Esophagus squamous epithelium (tissue), 4 donors: ENCODE data around the gene BMERB1.

ENCODE experiments used
- POLR2A ChIP-seq, 4 donors: fragments of 450-650 bp; IDR thresholded peaks; one replicate each; pipeline ENCODE4 v1.6.1; 2017; ENCODE audit warnings: antibody characterized with exemption in 4 of 4, mild to moderate bottlenecking in 4 of 4, moderate library complexity in 3 of 4
- TF ChIP-seq, protein P1 (sequence below), 6 experiments: fragments of 450-650 bp in 4 of 6; fragments of 200-600 bp in 2 of 6; sonication (generic) in 2 of 6; IDR thresholded peaks; one replicate each; pipeline ENCODE4 v1.5.1; 2016 to 2019; ENCODE audit warnings: antibody characterized with exemption in 6 of 6, mild to moderate bottlenecking in 4 of 6, moderate library complexity in 4 of 6

DNA sequence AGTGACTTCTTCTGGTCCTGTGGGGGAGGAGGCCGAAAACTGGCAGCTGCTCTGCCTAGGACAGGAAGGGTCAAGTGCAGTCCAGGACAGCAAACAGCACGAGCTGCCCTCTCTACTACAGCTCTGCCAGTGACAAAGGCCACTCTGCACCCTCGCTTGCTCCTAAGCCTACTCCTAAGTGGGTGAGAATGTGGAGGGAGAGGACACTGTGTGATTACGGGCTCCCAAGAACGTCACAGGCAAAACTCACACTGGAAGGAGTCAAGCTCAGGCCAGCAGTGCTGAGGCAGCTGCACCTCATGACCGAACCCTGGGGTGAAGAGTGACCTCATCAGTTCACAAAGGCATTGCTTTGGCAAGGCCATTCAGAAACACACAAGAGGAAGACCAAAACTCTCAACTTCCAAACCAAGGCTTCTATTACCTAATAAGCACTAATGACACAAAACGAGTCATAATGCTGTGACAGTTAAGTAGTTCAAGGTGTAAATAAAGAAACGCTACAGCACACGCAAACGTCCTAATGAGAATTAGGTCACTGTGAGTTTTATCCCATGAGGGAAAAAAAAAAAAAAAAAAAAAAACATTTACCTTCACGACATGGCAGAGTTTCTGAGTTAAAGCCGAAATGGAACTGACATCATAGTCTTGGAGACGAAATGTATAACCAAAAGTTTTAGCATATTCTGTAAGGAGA, 173.5 kb downstream of the BMERB1 start:
- TF ChIP-seq, protein P1, sequence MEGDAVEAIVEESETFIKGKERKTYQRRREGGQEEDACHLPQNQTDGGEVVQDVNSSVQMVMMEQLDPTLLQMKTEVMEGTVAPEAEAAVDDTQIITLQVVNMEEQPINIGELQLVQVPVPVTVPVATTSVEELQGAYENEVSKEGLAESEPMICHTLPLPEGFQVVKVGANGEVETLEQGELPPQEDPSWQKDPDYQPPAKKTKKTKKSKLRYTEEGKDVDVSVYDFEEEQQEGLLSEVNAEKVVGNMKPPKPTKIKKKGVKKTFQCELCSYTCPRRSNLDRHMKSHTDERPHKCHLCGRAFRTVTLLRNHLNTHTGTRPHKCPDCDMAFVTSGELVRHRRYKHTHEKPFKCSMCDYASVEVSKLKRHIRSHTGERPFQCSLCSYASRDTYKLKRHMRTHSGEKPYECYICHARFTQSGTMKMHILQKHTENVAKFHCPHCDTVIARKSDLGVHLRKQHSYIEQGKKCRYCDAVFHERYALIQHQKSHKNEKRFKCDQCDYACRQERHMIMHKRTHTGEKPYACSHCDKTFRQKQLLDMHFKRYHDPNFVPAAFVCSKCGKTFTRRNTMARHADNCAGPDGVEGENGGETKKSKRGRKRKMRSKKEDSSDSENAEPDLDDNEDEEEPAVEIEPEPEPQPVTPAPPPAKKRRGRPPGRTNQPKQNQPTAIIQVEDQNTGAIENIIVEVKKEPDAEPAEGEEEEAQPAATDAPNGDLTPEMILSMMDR (IDR thresholded peaks at IDR 0.05): no peak
- TF ChIP-seq POLR2A (IDR thresholded peaks at IDR 0.05): no peak
